KMS-11 (cell line): ENCODE data around the gene PIAS4.

ENCODE experiments used
- H2AFZ ChIP-seq: fragments of 200-600 bp; sonication (generic); 2 replicates; pipeline ENCODE4 v1.6.1; 2016; ENCODE audit warnings: antibody characterized with exemption, mixed run types, low read depth
- H3K27ac ChIP-seq: fragments of 200-600 bp; sonication (generic); 2 replicates; pipeline ENCODE4 v1.6.1; 2016; ENCODE audit warnings: mild to moderate bottlenecking, mixed run types
- H3K27me3 ChIP-seq: fragments of 200-600 bp; sonication (generic); 2 replicates; pipeline ENCODE4 v1.6.1; 2017; ENCODE audit warnings: mild to moderate bottlenecking, low read depth, mixed run types, moderate library complexity; ENCODE audit not compliant: insufficient read depth
- H3K36me3 ChIP-seq: fragments of 200-600 bp; sonication (generic); 2 replicates; pipeline ENCODE4 v1.6.1; 2017; ENCODE audit warnings: mild to moderate bottlenecking, mixed run types; ENCODE audit not compliant: insufficient read depth
- H3K4me1 ChIP-seq: fragments of 200-600 bp; sonication (generic); 2 replicates; pipeline ENCODE4 v1.6.1; 2016; ENCODE audit warnings: mild to moderate bottlenecking, low read depth, mixed run types; ENCODE audit not compliant: poor library complexity, severe bottlenecking
- H3K4me2 ChIP-seq: fragments of 200-600 bp; sonication (generic); 2 replicates; pipeline ENCODE4 v1.7.0; 2016; ENCODE audit warnings: mild to moderate bottlenecking, mixed run types
- H3K4me3 ChIP-seq: fragments of 200-600 bp; sonication (generic); IDR thresholded peaks from 2 replicates; pipeline ENCODE4 v1.6.1; 2017; ENCODE audit warnings: low read depth, low read length, mixed read lengths; ENCODE audit not compliant: insufficient read depth
- H3K79me2 ChIP-seq: fragments of 200-600 bp; sonication (generic); 2 replicates; pipeline ENCODE4 v1.6.1; 2016; ENCODE audit warnings: low read depth, mixed run types; ENCODE audit not compliant: insufficient read depth
- H3K9ac ChIP-seq: fragments of 200-600 bp; sonication (generic); 2 replicates; pipeline ENCODE4 v1.6.1; 2016; ENCODE audit warnings: mild to moderate bottlenecking, mixed run types
- H4K20me1 ChIP-seq: fragments of 200-600 bp; sonication (generic); 2 replicates; pipeline ENCODE4 v1.6.1; 2016; ENCODE audit warnings: mild to moderate bottlenecking, mixed run types; ENCODE audit not compliant: insufficient read depth
- TF ChIP-seq, protein P1 (sequence below): fragments of 200-600 bp; sonication (generic); conservative IDR thresholded peaks from 2 replicates; pipeline ENCODE4 v1.6.1; 2017; ENCODE audit warnings: low read depth, mild to moderate bottlenecking, antibody characterized with exemption, low read length, moderate library complexity, mixed read lengths

PIAS4 gene

DNA sequence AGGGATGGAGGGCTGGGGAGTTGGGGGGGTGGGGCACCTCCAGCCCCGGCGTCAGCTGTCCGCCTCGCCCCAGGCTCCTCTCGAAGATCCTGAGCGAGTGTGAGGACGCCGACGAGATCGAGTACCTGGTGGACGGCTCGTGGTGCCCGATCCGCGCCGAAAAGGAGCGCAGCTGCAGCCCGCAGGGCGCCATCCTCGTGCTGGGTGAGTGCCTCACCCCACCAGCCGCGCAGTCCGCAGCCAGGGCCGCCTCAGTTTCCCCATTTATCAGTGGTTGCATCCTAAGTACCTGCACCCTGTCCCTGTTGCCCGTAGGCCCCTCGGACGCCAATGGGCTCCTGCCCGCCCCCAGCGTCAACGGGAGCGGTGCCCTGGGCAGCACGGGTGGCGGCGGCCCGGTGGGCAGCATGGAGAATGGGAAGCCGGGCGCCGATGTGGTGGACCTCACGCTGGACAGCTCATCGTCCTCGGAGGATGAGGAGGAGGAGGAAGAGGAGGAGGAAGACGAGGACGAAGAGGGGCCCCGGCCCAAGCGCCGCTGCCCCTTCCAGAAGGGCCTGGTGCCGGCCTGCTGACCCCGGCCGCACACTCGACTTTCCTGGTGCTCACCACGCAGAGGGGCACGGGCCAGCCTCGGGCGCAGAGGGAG is 29.9 kb downstream of the PIAS4 start:
- H3K4me2 ChIP-seq = no peak overlapping the region
- no peaks in the 10 kb centered on the region for H3K79me2 ChIP-seq
- H3K36me3 ChIP-seq = no peaks in the 10 kb centered on the region
- H2AFZ ChIP-seq = no peak overlapping the region
- H3K4me3 ChIP-seq = no peak overlapping the region
- TF ChIP-seq, protein P1, sequence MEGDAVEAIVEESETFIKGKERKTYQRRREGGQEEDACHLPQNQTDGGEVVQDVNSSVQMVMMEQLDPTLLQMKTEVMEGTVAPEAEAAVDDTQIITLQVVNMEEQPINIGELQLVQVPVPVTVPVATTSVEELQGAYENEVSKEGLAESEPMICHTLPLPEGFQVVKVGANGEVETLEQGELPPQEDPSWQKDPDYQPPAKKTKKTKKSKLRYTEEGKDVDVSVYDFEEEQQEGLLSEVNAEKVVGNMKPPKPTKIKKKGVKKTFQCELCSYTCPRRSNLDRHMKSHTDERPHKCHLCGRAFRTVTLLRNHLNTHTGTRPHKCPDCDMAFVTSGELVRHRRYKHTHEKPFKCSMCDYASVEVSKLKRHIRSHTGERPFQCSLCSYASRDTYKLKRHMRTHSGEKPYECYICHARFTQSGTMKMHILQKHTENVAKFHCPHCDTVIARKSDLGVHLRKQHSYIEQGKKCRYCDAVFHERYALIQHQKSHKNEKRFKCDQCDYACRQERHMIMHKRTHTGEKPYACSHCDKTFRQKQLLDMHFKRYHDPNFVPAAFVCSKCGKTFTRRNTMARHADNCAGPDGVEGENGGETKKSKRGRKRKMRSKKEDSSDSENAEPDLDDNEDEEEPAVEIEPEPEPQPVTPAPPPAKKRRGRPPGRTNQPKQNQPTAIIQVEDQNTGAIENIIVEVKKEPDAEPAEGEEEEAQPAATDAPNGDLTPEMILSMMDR = no peak
- no peak overlapping the region for H3K9ac ChIP-seq
- no peak overlapping the region for H3K27ac ChIP-seq
- H3K4me1 ChIP-seq = no peaks in the 10 kb centered on the region
- H3K27me3 ChIP-seq = no peaks in the 10 kb centered on the region
- no peaks in the 10 kb centered on the region for H4K20me1 ChIP-seq

DNA sequence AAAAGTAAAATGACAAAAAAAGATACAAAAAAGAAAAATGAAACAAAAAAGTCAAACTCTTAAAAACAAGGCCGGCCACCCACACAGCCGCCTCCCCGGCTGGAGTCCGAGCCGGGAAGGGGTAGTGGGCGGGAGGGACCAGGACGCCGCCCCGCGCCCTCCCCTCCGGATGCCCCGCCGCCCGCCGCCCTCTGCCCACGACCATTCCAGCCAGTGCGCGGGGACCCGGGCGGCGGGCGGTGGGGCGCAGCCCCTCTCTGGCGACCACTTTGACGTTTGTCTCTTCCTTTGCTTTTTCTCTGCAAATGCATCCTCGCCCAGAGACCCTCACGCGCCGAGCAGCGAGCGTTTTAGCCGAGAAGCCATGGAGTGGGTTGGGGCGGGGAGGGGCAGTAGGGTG is 30.5 kb downstream of the PIAS4 start:
- Histone ChIP-seq H3K36me3 (no peaks in the 10 kb centered on the region), H3K27ac (no peak overlapping the region), H3K27me3 (no peaks in the 10 kb centered on the region), H2AFZ (no peak overlapping the region), H3K9ac (no peak overlapping the region), H3K4me2 (no peak overlapping the region), H4K20me1 (no peaks in the 10 kb centered on the region), H3K4me1 (no peaks in the 10 kb centered on the region), H3K79me2 (no peaks in the 10 kb centered on the region), H3K4me3 (no peak overlapping the region)
- TF ChIP-seq, protein P1 = no peak

DNA sequence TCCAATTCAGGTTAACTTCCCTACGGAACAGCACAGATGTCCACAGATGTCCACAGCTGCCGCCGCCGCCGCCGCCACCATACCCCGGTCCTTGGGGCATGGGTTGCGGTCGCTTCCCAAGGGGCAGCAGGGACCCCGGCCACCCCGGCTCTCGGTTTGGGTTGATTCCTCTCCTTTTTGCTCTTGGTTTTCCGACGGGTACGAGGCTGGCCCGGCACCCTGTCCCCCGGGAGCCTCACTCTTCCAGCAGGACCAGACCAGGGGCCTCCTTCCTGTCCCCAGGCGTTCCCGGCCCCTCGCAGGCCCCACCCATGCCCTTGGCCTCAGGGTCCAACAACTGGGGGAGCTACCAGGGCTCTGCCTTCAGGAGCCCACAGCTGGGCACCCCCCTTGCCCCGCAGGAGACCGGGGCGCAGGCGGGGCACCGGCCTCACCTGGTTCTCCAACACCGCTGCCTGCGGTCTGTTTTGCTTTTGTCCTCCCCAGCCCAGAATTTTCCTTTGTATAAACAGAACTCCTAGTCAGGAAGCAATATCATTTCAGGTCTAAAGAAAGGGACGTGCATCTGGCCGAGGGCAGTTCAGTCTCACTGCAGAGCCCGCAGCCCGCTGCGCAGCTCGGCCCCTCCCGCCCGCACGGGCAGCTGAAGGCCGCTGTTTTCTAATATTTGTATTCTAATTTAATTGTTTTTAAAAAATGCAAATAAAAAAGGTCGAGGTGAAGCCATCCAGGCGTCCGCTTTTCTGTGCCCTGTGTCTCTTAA is 31.3 kb downstream of the PIAS4 start:
- no peaks in the 10 kb centered on the region for H4K20me1 ChIP-seq
- H3K4me1 ChIP-seq = no peaks in the 10 kb centered on the region
- H3K4me3 ChIP-seq = no peak overlapping the region
- TF ChIP-seq, protein P1 = no peak
- H3K4me2 ChIP-seq = no peak overlapping the region
- no peak overlapping the region for H3K27ac ChIP-seq
- H3K27me3 ChIP-seq = no peaks in the 10 kb centered on the region
- no peaks in the 10 kb centered on the region for H3K79me2 ChIP-seq
- H2AFZ ChIP-seq = no peak overlapping the region
- no peak overlapping the region for H3K9ac ChIP-seq
- no peaks in the 10 kb centered on the region for H3K36me3 ChIP-seq

DNA sequence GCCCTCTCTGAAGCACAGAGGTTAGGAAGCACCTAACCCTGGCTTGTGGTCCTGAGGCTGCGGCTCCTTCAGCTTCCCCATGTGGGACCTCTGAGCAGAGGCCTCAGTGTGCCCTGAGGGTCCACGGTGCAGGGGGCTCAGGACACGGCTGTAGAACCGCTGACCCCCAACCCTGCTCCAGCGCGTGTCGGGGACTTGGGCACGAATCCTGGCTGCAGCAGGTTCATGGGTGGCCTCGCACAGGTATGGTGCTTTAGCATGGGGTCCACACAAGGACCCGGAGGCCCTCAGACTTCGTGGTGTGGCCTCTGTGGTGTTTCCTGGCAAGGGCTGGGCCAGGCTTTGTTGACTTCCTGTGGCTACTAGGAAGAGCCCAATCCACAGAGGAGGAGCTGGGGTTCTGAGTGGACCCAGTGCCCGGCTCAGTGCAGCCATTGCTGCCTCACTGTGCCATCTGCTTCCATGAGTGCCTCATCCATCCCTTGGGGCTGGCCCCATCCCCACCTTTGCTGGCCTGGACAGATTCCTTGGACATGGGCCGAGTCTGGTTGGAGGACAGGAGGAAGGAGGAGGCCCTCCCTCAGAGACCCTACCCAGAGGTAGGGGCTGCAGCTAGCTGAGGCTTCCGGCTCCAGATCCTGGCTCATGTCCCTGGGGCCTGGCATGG is 34.7 kb downstream of the PIAS4 start:
- Histone ChIP-seq H3K9ac (no peak overlapping the region), H2AFZ (no peak overlapping the region), H3K36me3 (no peaks in the 10 kb centered on the region), H3K27ac (no peak overlapping the region), H3K27me3 (no peaks in the 10 kb centered on the region), H3K4me2 (no peak overlapping the region), H3K79me2 (no peaks in the 10 kb centered on the region; the same call in 1 of the 2 replicates), H3K4me3 (no peak overlapping the region), H3K4me1 (no peaks in the 10 kb centered on the region), H4K20me1 (no peaks in the 10 kb centered on the region)
- TF ChIP-seq, protein P1 = no peak
